Frontal cortex (tissue), 4 donors: ENCODE measurements around the gene PERP. TPM values are rescaled to one million over a fixed set of nuclear protein-coding genes. Genes with fewer than 3 reads are reported as not detected.
A peak's percentile ranks its signal among the peaks of the same experiment; 100 is the strongest.
"Not testable (repeated sequence)": the region's sequence is repeated elsewhere in the genome, so short reads cannot be mapped to it uniquely, and the experiment has no call there.

Source experiments
- DNase-seq, 2 donors: peaks; one replicate each; pipeline ENCODE4 v3.0.0; 2012; ENCODE audit warnings: low spot score in 2 of 2
- FAIRE-seq: peaks from 2 replicates; lab custom pipeline; 2012; peaks lifted over from hg19 to GRCh38; lab: Jason Lieb, UNC
- total RNA-seq: library from RNA; depleted of rRNA; stranded (reverse); fragments of >200 nt; gene quantifications from one replicate; pipeline ENCODE4 v1.2.3, GENCODE V29; 2014
- donor health status: control.
- donor health status: control.
- donor health status: control.

Gene PERP
- total RNA-seq, 1 donor from 2014 or later, result 1.6 TPM

- DNase-seq (peak in 1 of 2 donors; percentile 9), FAIRE-seq (no peak)
Observed at GRCh38 chr6:138105880-138106664, 1.1 kb downstream of the PERP start.

- DNase-seq (no peak), FAIRE-seq (no peak)
Observed at GRCh38 chr6:138105446-138105845, 1.8 kb downstream of the PERP start.

DNA sequence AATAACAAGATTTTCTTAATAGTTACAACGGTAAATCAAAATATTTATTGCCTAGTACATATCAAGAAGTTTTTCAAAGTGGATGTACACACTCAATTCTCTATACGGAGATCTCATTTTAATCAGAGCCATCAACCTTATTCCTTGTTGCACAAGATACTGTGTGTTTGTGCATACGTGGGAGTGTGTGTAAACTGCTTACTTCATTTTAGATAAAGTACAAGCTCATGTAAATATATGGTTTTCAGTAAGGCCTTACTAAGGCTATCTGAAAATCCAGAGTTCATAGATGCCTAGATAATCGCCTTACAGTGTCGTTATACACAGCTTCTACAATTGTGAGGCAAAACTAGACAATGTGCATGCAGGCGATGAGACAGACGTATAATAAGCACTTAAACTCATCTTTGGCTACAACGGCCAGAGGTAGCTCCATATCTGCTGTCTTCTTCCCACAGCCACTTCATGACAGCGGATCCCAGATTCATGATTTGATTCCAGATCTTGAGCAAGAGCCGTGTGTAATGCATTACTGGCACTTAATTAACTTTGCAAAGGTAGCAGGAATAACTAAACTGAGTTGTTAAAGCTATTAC lies 2.5 kb downstream of the PERP start:
- DNase-seq, result no peak
- FAIRE-seq, result no peak

- DNase-seq, result no peak
- no peak for FAIRE-seq
Observed at GRCh38 chr6:138103871-138104270, 3.3 kb downstream of the PERP start.

- FAIRE-seq (no peak), DNase-seq (no peak)
Observed at GRCh38 chr6:138101946-138102731, 5.1 kb downstream of the PERP start.

- DNase-seq (no peak), FAIRE-seq (no peak)
Observed at GRCh38 chr6:138099832-138100231, 7.4 kb downstream of the PERP start.

GRCh38 chr6:138098306-138098705 lies 8.9 kb downstream of the PERP start:
- DNase-seq, result no peak
- FAIRE-seq, result no peak

DNA sequence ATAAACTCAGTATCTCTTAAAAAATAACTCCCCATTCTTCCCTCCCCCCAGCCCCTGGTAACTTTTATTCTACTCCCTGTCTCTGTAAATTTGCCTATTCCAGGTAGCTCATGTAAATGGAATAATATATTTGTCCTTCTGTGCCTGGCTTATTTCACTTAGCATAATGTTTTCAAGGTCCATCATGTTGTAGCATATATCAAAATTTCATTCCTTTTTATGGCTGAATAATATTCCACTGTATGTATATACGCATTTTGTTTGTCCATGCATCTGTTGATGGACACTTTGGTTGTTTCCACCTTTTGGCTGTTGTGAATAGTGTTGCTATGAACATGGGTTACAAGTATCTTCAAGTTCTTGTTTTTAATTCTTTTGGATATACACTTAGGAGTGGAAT lies 13.0 kb downstream of the PERP start:
- FAIRE-seq (no peak), DNase-seq (no peak)

DNA sequence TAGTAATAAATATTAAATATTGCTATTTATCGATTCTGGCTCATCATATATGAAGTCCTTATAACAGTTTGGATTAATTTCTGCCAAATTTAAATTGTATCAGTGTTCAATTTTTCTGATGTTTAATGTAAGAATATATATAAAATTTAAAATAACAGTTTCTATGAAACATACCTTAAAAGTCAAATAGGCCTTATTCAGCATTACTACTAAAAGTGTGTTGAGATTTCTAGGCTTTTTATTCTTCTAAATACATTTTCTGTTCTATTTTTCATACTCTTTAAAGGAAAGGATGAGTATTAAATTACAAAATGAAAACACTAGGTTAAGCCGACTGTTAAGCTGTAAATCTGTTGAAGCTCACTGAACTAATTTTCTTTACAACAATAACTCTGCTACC lies 13.6 kb downstream of the PERP start:
- FAIRE-seq, result peak; percentile 72
- no peak for DNase-seq

GRCh38 chr6:138092686-138093085 lies 14.5 kb downstream of the PERP start:
- FAIRE-seq (no peak), DNase-seq (no peak)

GRCh38 chr6:138089325-138089724 lies 17.9 kb downstream of the PERP start:
- FAIRE-seq, result no peak
- DNase-seq, result no peak

DNA sequence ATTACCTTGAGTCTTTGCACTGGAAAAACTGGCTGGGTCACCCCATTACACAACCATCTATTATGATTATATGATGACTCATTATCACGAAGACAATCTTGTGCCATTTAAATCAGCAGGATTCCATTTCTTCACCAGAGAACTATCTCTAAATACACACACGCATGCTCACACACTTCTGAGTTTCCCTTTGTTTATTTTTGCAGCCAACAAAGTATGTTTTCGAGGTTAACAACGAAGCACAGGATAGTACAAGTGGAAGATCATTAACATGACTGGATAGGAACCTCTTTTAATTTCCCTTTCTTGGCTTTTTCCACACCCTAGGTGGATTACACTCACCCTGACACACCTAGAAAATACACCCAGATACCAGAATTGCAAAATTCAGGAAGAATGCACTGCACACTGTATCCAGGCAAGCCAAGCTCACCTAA lies 18.9 kb downstream of the PERP start:
- FAIRE-seq, result no peak
- DNase-seq, result no peak

DNA sequence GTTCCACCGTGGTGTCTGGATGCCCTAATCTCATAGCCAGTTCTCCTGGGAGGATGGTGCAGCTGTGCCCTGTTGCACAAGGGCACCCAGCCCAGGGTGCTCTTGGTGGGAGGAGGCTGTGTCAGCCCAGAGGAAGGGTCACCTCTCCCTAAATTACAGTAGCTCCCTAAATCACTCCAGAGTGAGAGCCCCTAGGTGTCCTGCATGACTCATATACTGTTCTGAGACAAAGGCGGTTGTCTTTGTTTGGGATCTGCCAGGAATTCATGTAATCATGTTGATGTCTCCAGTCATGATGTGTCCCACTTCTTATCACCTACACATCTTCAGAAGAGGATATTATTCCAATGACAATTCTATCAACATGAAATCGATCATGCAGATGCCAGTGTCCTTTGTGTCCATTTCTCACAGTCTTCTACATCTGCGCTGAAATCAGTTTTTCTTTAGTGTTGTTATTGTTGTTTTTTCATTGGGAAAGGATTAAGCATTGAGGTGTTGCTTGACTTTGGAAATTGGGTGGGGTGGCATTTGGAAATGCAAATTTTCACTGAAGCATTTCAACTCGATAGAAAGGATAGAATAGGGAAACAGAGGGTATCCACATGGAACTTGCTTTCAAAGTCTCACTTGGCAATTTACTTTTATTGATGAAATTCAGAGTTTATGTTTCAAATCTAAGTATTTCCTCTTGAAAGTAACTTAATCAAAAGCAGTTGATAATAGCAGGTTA lies 19.5 kb downstream of the PERP start:
- DNase-seq (no peak), FAIRE-seq (no peak)

DNA sequence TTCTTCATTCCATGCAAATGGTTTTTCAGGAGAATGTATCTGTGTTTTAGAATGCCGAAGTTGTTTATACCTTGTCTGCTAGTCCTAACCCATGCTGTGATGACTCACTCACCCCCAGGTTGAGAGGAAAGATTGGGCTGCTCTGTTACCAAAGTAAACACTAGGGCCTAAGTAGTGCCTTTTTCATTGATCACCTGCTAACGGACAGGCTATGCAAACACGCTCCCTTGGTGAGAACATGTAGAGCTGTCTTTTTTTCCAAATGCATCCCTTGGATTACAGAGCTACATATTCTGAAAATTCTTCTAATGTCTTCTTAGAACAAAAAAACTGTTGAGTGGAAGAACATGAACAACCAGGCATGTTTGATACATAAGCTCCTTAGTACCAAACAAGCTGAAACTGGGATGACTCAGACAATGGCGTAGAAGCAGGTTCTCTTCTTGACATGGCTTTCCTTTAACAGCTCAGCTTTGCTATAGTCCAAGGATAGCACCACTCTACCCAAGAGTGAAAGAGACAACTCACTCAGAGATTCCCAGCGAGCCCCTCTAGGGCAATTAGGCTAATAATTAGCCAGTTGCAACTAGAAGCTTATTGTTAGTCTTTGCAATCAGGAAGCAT lies 20.5 kb downstream of the PERP start:
- FAIRE-seq (no peak), DNase-seq (no peak)

GRCh38 chr6:138085839-138086222 lies 21.4 kb downstream of the PERP start:
- DNase-seq, result no peak
- no peak for FAIRE-seq

GRCh38 chr6:138084904-138085838 lies 22.0 kb downstream of the PERP start:
- no peak for FAIRE-seq
- no peak for DNase-seq

DNA sequence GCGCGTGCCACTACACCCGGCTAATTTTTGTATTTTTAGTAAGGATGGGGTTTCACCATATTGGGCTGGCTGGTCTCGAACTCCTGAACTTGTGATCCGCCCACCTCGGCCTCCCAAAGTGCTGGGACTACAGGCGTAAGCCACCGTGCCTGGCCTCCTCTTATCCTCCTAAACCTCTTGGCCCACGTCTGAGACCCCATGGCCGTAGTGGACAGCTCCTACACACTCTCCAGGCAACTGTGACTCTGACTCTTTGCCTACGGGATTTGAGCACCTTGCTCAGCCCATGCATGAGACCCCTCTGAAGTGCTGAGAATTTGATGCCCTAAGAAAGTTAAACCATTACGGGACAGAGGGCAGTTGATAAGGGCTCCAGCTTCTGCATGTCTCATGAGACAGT lies 25.0 kb downstream of the PERP start:
- no peak for FAIRE-seq
- DNase-seq, result no peak

DNA sequence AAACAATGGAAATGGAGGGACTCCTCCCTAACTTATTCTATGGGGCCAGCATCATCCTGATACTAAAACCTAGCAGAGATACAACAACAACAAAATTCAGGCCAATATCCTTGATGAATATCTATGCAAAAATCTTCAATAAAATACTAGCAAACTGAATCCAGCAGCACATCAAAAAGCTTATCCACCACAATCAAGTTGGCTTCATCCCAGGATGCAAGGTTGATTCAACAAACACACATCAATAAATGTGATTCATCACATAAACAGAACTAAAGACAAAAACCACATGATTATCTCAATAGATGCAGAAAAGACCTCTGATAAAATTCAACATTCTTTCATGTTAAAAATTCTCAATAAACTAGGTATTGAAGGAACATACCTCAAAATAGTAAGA lies 27.7 kb downstream of the PERP start:
- not testable (repeated sequence) for DNase-seq, FAIRE-seq

DNA sequence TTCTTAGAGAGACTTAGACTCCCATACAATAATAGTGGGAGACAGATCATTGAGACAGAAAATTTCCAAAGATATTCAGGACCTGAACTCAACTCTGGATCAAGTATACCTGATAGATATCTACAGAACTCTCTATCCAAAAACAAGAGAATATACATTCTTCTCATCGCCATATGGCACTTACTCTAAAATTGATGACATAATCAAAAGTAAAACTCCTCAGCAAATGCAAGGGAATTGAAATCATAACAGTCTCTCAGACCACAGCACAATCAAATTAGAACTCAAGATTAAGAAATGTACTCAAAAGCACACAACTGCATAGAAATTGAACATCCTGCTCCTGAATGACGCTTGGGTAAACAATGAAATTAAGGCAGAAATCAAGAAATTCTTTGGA lies 28.7 kb downstream of the PERP start:
- DNase-seq (no peak), FAIRE-seq (no peak)
